Activated naive CD8-positive, alpha-beta T cell treated with anti-CD3 and anti-CD28 coated beads, Interleukin-2, amount 10 ng/mL, durations not matched to agents 7 days and 5 days (primary cell): ENCODE results near the gene CCDC59. TPM values are rescaled to one million over a fixed set of nuclear protein-coding genes. Genes with fewer than 3 reads are reported as not detected.
A peak's percentile ranks its signal among the peaks of the same experiment; 100 is the strongest.

ENCODE experiments used
- ATAC-seq: fragments of 150-1000 bp; cut with Tn5 transposase; one replicate; pipeline ENCODE4 v1.10.0; 2021; ENCODE audit warnings: low read depth, moderate library complexity
- POLR2A ChIA-PET: fragments of 350-600 bp; sonication (Branson Sonifier 250); formaldehyde crosslinking; loops from one replicate; lab custom pipeline; 2021; ENCODE audit warnings: antibody characterized with exemption; lab: Charles Lee
- DNase-seq: peaks from one replicate; pipeline ENCODE4 v3.0.0; 2021
- H3K27ac Mint-ChIP-seq: one replicate; pipeline ENCODE4 v1.8.0; 2022; ENCODE audit warnings: mild to moderate bottlenecking, mixed read lengths
- H3K27me3 Mint-ChIP-seq: one replicate; pipeline ENCODE4 v1.8.0; 2022; ENCODE audit warnings: mild to moderate bottlenecking, moderate library complexity, mixed read lengths
- H3K36me3 Mint-ChIP-seq: one replicate; pipeline ENCODE4 v1.8.0; 2021; ENCODE audit warnings: mild to moderate bottlenecking, mixed read lengths
- H3K4me1 Mint-ChIP-seq: one replicate; pipeline ENCODE4 v1.8.0; 2021; ENCODE audit warnings: mixed read lengths
- H3K4me3 Mint-ChIP-seq: one replicate; pipeline ENCODE4 v1.8.0; 2022; ENCODE audit warnings: mild to moderate bottlenecking, moderate library complexity, mixed read lengths
- H3K9me3 Mint-ChIP-seq: one replicate; pipeline ENCODE4 v1.8.0; 2021; ENCODE audit warnings: mixed read lengths
- total RNA-seq, 2 experiments: library from RNA; stranded (reverse); gene quantifications; one replicate each; pipeline ENCODE4 v1.2.3, GENCODE V29; 2021

The CCDC59 gene
- total RNA-seq, 2 experiments from 2014 or later, result 55.0 to 56.2 TPM

- peaks cover 25% of the 10 kb centered on the region for H3K36me3 Mint-ChIP-seq
- no peaks in the 10 kb centered on the region for H3K27me3 Mint-ChIP-seq
- peaks cover 24% of the 10 kb centered on the region for H3K4me1 Mint-ChIP-seq
- H3K4me3 Mint-ChIP-seq, result peak overlapping the region; percentile 97
- peak overlapping the region; percentile 99 for H3K27ac Mint-ChIP-seq
- ATAC-seq (no peak), DNase-seq (no peak)
- POLR2A ChIA-PET, result interaction anchor here (1.2 kb wide), 1 partner anchor 329 kb away, joined by 5 read pairs; no protein-coding TSS in a partner anchor
- H3K9me3 Mint-ChIP-seq, result peaks cover 2% of the 10 kb centered on the region
Observed at GRCh38 chr12:82357845-82358199, 365 bp downstream of the CCDC59 start.

DNA sequence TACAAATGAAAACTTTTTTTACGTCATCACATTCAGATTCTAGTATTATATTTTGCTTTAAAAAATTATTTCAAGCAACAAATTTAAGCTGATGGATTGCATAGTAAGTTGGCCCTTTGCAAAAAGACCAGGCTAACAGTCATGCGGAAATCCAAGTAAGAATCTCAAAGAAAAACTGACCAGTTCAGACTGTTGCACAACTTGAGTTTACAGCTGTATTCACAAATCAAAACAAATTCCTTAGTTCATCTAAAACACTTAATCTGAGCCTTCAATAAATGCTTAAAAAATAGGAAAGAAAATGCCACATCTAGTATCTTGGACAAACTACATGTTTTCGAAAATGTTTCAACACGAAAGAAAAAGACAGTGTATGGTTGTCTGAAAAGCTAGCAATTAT lies 847 bp downstream of the CCDC59 start:
- H3K9me3 Mint-ChIP-seq, result peaks cover 2% of the 10 kb centered on the region
- peaks cover 25% of the 10 kb centered on the region for H3K36me3 Mint-ChIP-seq
- DNase-seq (no peak), ATAC-seq (no peak)
- no peaks in the 10 kb centered on the region for H3K27me3 Mint-ChIP-seq
- H3K27ac Mint-ChIP-seq, result peak overlapping the region; percentile 99
- peaks cover 24% of the 10 kb centered on the region for H3K4me1 Mint-ChIP-seq
- peak overlapping the region; percentile 97 for H3K4me3 Mint-ChIP-seq
- POLR2A ChIA-PET, result no interaction called here

- Mint-ChIP-seq H3K4me3 (no peak overlapping the region), H3K27ac (no peak overlapping the region), H3K36me3 (peaks cover 14% of the 10 kb centered on the region), H3K4me1 (peaks cover 12% of the 10 kb centered on the region), H3K27me3 (no peaks in the 10 kb centered on the region), H3K9me3 (no peaks in the 10 kb centered on the region)
- DNase-seq (no peak), ATAC-seq (no peak)
- POLR2A ChIA-PET, result no interaction called here
Observed at GRCh38 chr12:82351390-82351789, 6.8 kb downstream of the CCDC59 start.

- H3K27ac Mint-ChIP-seq, result no peak overlapping the region
- no peaks in the 10 kb centered on the region for H3K27me3 Mint-ChIP-seq
- DNase-seq (no peak), ATAC-seq (no peak)
- no peaks in the 10 kb centered on the region for H3K9me3 Mint-ChIP-seq
- H3K4me3 Mint-ChIP-seq, result no peak overlapping the region
- H3K4me1 Mint-ChIP-seq, result peaks cover 2% of the 10 kb centered on the region
- POLR2A ChIA-PET, result no interaction called here
- peaks cover 5% of the 10 kb centered on the region for H3K36me3 Mint-ChIP-seq
Observed at GRCh38 chr12:82350161-82350560, 8.0 kb downstream of the CCDC59 start.

GRCh38 chr12:82329508-82329907 lies 28.7 kb downstream of the CCDC59 start:
- Mint-ChIP-seq H3K4me1 (no peaks in the 10 kb centered on the region), H3K9me3 (no peaks in the 10 kb centered on the region), H3K27ac (no peak overlapping the region), H3K4me3 (no peak overlapping the region), H3K27me3 (peaks cover 11% of the 10 kb centered on the region), H3K36me3 (no peaks in the 10 kb centered on the region)
- POLR2A ChIA-PET, result no interaction called here
- DNase-seq, result no peak
- ATAC-seq, result no peak

DNA sequence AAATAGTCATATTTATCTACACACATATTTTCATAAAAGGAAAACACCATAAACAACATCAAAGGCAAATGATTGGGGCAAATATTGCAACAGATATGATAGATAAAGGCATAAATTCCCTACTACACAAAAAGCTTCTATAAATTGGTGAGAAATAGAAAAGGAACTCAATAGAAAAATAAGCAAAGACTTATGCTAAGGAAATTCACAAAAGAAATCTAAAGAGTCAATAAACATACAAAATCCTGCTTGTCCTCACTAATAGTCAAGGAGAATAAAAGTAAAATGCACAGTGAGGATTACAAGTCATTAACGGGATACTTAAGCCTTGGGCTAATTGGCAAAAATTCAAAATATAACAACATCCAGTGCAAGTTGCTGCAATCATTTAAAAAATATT lies 30.3 kb downstream of the CCDC59 start:
- H3K36me3 Mint-ChIP-seq, result no peaks in the 10 kb centered on the region
- DNase-seq (no peak), ATAC-seq (no peak)
- H3K27ac Mint-ChIP-seq, result no peak overlapping the region
- POLR2A ChIA-PET, result no interaction called here
- peaks cover 11% of the 10 kb centered on the region for H3K27me3 Mint-ChIP-seq
- H3K4me3 Mint-ChIP-seq, result no peak overlapping the region
- no peaks in the 10 kb centered on the region for H3K4me1 Mint-ChIP-seq
- H3K9me3 Mint-ChIP-seq, result no peaks in the 10 kb centered on the region

GRCh38 chr12:82326905-82327503 lies 31.2 kb downstream of the CCDC59 start:
- no peak for ATAC-seq
- no peaks in the 10 kb centered on the region for H3K36me3 Mint-ChIP-seq
- H3K27ac Mint-ChIP-seq, result no peak overlapping the region
- H3K4me3 Mint-ChIP-seq, result no peak overlapping the region
- H3K27me3 Mint-ChIP-seq, result peaks cover 9% of the 10 kb centered on the region
- POLR2A ChIA-PET, result no interaction called here
- H3K9me3 Mint-ChIP-seq, result no peaks in the 10 kb centered on the region
- no peaks in the 10 kb centered on the region for H3K4me1 Mint-ChIP-seq
- DNase-seq, result no peak

GRCh38 chr12:82325540-82326336 lies 32.4 kb downstream of the CCDC59 start:
- no peaks in the 10 kb centered on the region for H3K36me3 Mint-ChIP-seq
- no peak overlapping the region for H3K27ac Mint-ChIP-seq
- DNase-seq (no peak), ATAC-seq (no peak)
- H3K4me1 Mint-ChIP-seq, result no peaks in the 10 kb centered on the region
- H3K9me3 Mint-ChIP-seq, result no peaks in the 10 kb centered on the region
- POLR2A ChIA-PET, result no interaction called here
- H3K4me3 Mint-ChIP-seq, result no peak overlapping the region
- H3K27me3 Mint-ChIP-seq, result peaks cover 6% of the 10 kb centered on the region

- Mint-ChIP-seq H3K36me3 (no peaks in the 10 kb centered on the region), H3K27ac (no peak overlapping the region), H3K4me3 (no peak overlapping the region), H3K4me1 (no peaks in the 10 kb centered on the region), H3K27me3 (peaks cover 9% of the 10 kb centered on the region), H3K9me3 (no peaks in the 10 kb centered on the region)
- POLR2A ChIA-PET, result no interaction called here
- ATAC-seq (no peak), DNase-seq (no peak)
Observed at GRCh38 chr12:82319276-82319675, 38.9 kb downstream of the CCDC59 start.

DNA sequence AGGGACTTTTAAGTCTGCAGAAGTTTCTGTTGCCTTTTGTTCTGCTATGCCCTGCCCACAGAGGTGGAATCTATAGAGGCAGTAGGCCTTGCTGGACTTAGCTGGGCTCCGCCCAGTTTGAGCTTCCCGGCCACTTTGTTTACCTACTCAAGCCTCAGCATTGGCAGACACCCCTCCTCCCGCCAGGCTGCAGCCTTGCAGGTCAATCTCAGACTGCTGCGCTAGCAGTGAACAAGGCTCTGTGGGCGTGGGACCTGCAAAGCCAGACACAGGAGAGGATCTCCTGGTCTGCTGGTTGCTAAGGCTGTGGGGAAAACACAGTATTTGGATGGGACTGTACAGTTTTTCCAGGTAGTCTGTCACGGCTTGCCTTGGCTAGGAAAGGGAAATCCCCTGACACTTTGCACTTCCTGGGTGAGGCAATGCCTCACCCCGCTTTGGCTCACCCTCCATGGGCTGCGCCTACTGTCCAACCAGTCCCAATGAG lies 43.7 kb downstream of the CCDC59 start:
- Mint-ChIP-seq H3K4me1 (no peaks in the 10 kb centered on the region), H3K27me3 (peaks cover 4% of the 10 kb centered on the region), H3K9me3 (peaks cover 1% of the 10 kb centered on the region), H3K4me3 (no peak overlapping the region), H3K36me3 (no peaks in the 10 kb centered on the region), H3K27ac (no peak overlapping the region)
- no peak for ATAC-seq
- POLR2A ChIA-PET, result no interaction called here
- DNase-seq, result no peak

Other genes starting within 250 kb of the CCDC59 start
- gene METTL25, start 142 bp upstream of the CCDC59 start, total RNA-seq, result 10 to 100 TPM in 1 of 2 experiments, 1 to 10 TPM in 1; 9.8 to 12.5 TPM